Mucosa of descending colon (tissue), 3 donors: ENCODE data around the gene PPP1R9B. TPM values are rescaled to one million over a fixed set of nuclear protein-coding genes. Genes with fewer than 3 reads are reported as not detected.
A peak's percentile ranks its signal among the peaks of the same experiment; 100 is the strongest.

Source experiments
- ATAC-seq: fragments of 200-7000 bp; cut with Tn5 transposase; one replicate; pipeline ENCODE4 v1.9.1; 2020; ENCODE audit warnings: mild to moderate bottlenecking, moderate library complexity
- DNase-seq, 3 donors: peaks; one replicate each; pipeline ENCODE4 v3.0.0-alpha.2; 2020
- H3K36me3 ChIP-seq: fragments of 200-600 bp; one replicate; pipeline ENCODE4 v1.8.0; 2021; ENCODE audit warnings: low read depth, mild to moderate bottlenecking
- H3K4me1 ChIP-seq: fragments of 200-600 bp; one replicate; pipeline ENCODE4 v1.8.0; 2021; ENCODE audit warnings: low read depth, mild to moderate bottlenecking
- H3K4me3 ChIP-seq: fragments of 200-600 bp; one replicate; pipeline ENCODE4 v1.8.0; 2021; ENCODE audit warnings: mild to moderate bottlenecking
- H3K9me3 ChIP-seq: fragments of 200-600 bp; one replicate; pipeline ENCODE4 v1.8.0; 2021; ENCODE audit warnings: mild to moderate bottlenecking
- intact Hi-C, 2 donors: fragments of 100-400 bp; cut with DNase I in 1 of 2; cut with micrococcal nuclease in 1 of 2; formaldehyde crosslinking; loops; one replicate each; pipeline versions ENCODE4 v1.11.0 to v1.11.1; 2022; cut with DNase I, micrococcal nuclease
- total RNA-seq, 3 donors: library from RNA; stranded (reverse); fragmentation: NEBNext Ultra II Directional in 2 of 3; extraction: Animal tissue kit (Norgen Biotek cat#: 25700) in 2 of 3; gene quantifications; one replicate each; pipeline versions ENCODE4 v1.2.1 to v1.2.4, GENCODE V29; 2021 to 2023
- TF ChIP-seq, protein P1 (sequence below): fragments of 200-600 bp; IDR thresholded peaks from one replicate; pipeline ENCODE4 v1.8.0; 2022; ENCODE audit warnings: antibody characterized with exemption, mild to moderate bottlenecking
- donor health status: DM: no; HTN: no; CAD: no; lungs with moderate emphysema.
- donor health status: DM: no; HTN: no; CAD: no.
- donor health status: DM: no; HTN: yes; CAD: no.

The PPP1R9B gene
- total RNA-seq, 3 donors from 2014 or later, result 27.3 to 47.5 (median 33.1) TPM

DNA sequence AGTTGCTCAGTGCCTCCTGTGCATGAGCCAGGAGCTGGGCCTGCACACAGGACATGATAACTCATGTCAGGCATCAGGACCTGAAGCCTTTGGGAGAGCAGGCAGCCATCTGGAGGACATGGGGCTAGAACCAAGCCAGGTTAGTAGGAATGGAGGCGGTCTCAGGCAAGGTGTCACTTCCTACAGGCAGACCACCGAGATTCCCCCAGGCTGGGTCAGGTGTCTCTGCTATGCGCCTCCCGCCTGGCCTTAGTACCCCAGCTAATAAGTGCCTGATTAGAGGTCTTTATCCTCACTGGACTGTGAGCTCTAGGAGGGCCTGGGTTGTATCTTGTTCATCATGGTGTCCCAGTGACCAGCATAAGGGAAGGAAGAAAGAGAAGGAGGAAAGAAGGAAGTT lies 36.1 kb downstream of the PPP1R9B start:
- TF ChIP-seq, protein P1, sequence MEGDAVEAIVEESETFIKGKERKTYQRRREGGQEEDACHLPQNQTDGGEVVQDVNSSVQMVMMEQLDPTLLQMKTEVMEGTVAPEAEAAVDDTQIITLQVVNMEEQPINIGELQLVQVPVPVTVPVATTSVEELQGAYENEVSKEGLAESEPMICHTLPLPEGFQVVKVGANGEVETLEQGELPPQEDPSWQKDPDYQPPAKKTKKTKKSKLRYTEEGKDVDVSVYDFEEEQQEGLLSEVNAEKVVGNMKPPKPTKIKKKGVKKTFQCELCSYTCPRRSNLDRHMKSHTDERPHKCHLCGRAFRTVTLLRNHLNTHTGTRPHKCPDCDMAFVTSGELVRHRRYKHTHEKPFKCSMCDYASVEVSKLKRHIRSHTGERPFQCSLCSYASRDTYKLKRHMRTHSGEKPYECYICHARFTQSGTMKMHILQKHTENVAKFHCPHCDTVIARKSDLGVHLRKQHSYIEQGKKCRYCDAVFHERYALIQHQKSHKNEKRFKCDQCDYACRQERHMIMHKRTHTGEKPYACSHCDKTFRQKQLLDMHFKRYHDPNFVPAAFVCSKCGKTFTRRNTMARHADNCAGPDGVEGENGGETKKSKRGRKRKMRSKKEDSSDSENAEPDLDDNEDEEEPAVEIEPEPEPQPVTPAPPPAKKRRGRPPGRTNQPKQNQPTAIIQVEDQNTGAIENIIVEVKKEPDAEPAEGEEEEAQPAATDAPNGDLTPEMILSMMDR, result no peak
- no peak for ATAC-seq
- intact Hi-C loops, result loop anchor here in 1 of 2 donors (10.0 kb wide), 1 partner anchor 50 kb away; the partner anchor contains the start of gene SGCA
- no peaks in the 10 kb centered on the region for H3K36me3 ChIP-seq
- H3K9me3 ChIP-seq, result no peaks in the 10 kb centered on the region
- no peak for DNase-seq
- no peak overlapping the region for H3K4me3 ChIP-seq
- H3K4me1 ChIP-seq, result peaks cover 11% of the 10 kb centered on the region

DNA sequence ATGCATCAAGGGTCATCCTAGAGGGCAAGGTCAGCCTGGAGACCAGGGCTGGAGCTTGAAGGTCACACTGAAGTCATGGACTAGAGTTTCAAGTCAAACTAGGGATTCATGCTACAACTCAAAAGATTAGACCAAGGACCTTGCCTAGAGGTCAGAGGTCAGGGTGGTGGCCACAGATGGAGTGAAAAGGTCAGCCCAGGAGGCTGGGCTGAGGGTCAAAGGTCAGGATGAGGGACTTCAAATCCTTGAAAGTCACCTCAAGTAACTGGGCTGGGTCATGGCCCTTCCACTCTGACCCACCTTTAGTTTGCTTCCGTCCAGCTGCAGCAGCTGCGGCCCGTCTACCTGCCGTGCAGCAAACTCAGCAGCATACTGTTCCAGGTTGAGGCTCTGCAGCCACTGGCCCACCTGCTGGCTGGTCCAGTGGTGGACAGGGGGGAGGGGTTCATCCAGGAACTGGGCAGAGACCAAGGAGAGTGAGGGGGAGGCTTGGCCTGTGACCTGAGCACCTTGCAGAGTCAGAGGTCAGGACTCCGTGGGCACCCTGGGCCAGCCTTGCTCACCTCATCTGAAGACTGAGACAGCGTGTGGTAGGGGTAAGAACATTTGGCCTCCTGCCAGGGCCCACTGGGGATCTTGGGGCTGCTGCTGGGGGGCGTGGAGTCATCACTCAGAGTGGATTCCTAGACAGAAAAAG lies 36.7 kb downstream of the PPP1R9B start:
- no peak for DNase-seq
- H3K4me3 ChIP-seq, result no peak overlapping the region
- peaks cover 11% of the 10 kb centered on the region for H3K4me1 ChIP-seq
- no peak for ATAC-seq
- H3K36me3 ChIP-seq, result no peaks in the 10 kb centered on the region
- no peaks in the 10 kb centered on the region for H3K9me3 ChIP-seq
- TF ChIP-seq, protein P1, result no peak
- intact Hi-C loops, result loop anchor here in 1 of 2 donors (10.0 kb wide), 1 partner anchor 51 kb away; the partner anchor contains the start of gene SGCA

DNA sequence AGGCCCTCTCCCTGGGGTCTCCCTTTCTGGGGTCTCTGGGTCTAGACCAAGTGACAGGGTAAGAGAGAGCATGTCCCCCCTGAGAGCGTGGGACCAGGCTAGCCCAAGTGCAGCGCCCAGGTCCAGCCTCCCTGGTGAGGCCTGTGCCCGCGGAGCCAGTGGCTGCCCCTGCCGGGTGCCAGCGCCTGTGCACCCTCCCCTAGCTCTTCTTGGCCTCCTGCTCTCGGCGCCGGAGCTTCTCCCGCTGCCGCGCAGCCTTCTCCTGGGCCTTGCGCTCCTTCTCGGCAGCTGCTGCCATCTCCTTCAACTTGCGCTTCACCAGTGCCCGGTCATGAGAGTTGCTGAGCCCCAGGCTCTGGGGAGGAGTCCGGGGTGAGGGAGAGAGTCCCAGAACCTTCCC lies 37.8 kb downstream of the PPP1R9B start:
- Histone ChIP-seq H3K4me1 (peaks cover 11% of the 10 kb centered on the region), H3K9me3 (no peaks in the 10 kb centered on the region), H3K36me3 (no peaks in the 10 kb centered on the region), H3K4me3 (no peak overlapping the region)
- intact Hi-C loops, result loop anchor here in 1 of 2 donors (10.0 kb wide), 1 partner anchor 52 kb away; the partner anchor contains the start of gene SGCA
- TF ChIP-seq, protein P1, result no peak
- DNase-seq (peak in 1 of 3 donors; percentile 61), ATAC-seq (peak; percentile 55)

DNA sequence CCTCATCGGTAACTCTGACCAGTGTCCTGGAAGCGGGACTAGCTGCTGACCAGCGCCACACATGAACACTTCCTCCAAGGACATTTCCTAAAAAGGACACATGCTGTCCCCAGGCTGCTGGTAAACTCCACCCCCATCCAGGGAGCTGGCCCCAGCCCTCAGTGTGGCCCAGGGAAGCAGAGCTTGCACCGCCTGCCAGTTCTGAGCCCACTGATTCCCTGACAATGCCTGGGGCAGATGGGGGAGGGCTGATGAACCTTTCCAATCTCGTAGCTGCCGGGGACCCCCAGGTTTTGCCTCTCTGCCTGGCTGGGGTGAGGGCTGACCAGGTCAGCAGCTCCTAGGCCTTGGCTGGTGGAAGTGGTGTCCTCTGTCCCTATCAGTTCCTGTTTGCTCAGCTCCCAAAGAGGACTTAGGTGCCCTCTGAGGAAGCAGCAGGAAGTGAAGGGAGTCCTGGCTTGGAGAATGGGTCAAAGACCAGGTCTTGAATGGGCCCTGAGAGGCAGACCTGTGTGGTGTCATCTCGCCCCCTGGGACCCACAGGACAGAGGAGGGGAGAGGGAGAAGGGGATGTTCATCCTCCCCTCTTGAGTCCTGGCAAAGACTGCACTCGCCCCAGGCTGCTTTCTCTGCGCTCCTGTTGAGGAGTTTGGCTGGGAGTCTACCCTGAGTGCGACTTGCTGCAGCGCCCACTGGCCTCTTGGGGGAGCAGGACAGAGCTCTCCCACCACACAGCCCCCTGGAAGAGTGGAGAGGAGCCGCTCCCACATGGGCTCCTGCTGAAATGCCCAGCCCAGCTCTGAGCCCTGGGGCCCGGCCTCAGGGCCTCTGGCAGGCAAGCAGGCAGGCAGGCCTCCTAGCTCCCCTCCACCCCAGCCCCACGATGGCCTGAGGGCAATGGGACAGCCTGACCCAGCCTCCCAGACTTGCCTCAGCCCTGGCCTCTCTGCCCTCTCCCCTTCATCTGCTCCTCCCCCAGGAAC lies 38.5 kb downstream of the PPP1R9B start:
- Histone ChIP-seq H3K36me3 (no peaks in the 10 kb centered on the region), H3K4me3 (no peak overlapping the region), H3K9me3 (no peaks in the 10 kb centered on the region), H3K4me1 (peaks cover 6% of the 10 kb centered on the region)
- ATAC-seq (peak; percentile 34), DNase-seq (no peak)
- intact Hi-C loops, result loop anchor here in 1 of 2 donors (10.0 kb wide), 1 partner anchor 53 kb away; the partner anchor contains the start of gene SGCA
- TF ChIP-seq, protein P1, result no peak

DNA sequence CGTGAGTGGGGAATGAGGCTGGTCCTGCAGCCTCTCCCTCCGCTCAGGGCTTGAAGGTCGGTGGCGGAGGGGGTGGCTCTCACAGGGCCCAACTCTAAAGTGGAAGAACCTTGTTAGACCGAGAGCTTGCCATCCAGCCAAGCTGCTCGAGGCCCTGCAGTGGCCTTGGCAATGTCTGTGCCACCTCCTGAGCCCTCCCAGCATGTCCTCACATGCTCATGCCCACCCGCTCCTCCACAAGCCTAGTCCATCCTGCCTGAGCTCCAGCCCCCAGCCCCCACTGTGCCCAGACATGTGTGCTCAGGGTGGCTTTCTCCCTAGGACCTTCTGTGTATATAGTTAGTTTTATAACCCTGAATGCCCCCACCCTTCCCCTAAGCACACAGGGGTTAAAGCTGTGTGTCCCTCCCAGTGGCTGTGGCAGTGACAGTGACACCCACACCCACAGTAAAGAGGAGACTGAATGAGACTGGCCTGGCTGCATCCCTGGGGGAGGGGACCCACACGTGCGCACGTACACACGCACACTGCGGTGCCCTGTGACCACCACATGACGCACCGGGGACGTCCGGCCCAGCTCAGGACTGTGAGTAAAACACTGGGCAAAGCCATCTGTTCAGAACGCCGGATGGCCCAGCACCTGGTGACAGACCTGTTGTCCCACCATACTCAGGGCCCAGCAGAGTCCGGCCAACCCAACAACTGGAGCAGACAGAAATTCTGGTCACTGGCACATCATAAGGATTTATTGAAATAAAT lies 39.7 kb downstream of the PPP1R9B start:
- DNase-seq (peak in 1 of 3 donors; percentile 53), ATAC-seq (peak; percentile 3)
- no peaks in the 10 kb centered on the region for H3K9me3 ChIP-seq
- H3K4me3 ChIP-seq, result no peak overlapping the region
- peaks cover 6% of the 10 kb centered on the region for H3K4me1 ChIP-seq
- H3K36me3 ChIP-seq, result no peaks in the 10 kb centered on the region
- intact Hi-C loops, result loop anchor here in 1 of 2 donors (10.0 kb wide), 1 partner anchor 54 kb away; the partner anchor contains the start of gene SGCA
- TF ChIP-seq, protein P1, result no peak
